AG04449 (cell line): Measurements from ENCODE around the gene DGCR2.
"Not testable (repeated sequence)": the region's sequence is repeated elsewhere in the genome, so short reads cannot be mapped to it uniquely, and the experiment has no call there.

Experiments used
- CTCF ChIA-PET: fragments of 350-600 bp; formaldehyde crosslinking; extraction: SDS; loops from one replicate; lab custom pipeline; 2021; ENCODE audit warnings: antibody characterized with exemption; lab: Yijun Ruan, JAX
- POLR2A ChIA-PET: fragments of 400-600, 350-600 bp; formaldehyde crosslinking; extraction: SDS; loops from one replicate; lab custom pipeline; 2020; ENCODE audit warnings: antibody characterized with exemption, inconsistent platforms; lab: Yijun Ruan, JAX
- DNase-seq: peaks from one replicate; pipeline ENCODE4 v3.0.0-alpha.2; 2010; ENCODE audit warnings: low read depth, low spot score
- H3K4me3 ChIP-seq: 2 replicates; pipeline ENCODE4 v1.5.1; 2011; ENCODE audit warnings: low read depth, mild to moderate bottlenecking, control low read depth, low read length
- CTCF ChIP-seq: IDR thresholded peaks from one replicate; pipeline ENCODE4 v1.5.1; 2011; ENCODE audit warnings: mild to moderate bottlenecking, moderate library complexity, low read length, control low read depth, inconsistent platforms; ENCODE audit not compliant: insufficient read depth; ENCODE audit errors: missing control alignments

The DGCR2 gene

GRCh38 chr22:19167106-19167869, 45.1 kb upstream of the DGCR2 start:
- no peak for DNase-seq
- no peak overlapping the region for H3K4me3 ChIP-seq
- TF ChIP-seq CTCF = no peak
- CTCF ChIA-PET = interaction anchor here (2.7 kb wide), 1 partner anchor 22 kb away, joined by 10 read pairs; the partner anchor contains the start of gene ESS2
- POLR2A ChIA-PET = no interaction called here

- CTCF ChIA-PET = interaction anchor here (2.7 kb wide), 1 partner anchor 21 kb away, joined by 10 read pairs; the partner anchor contains the start of gene ESS2
- POLR2A ChIA-PET = no interaction called here
- DNase-seq = no peak
- no peak for TF ChIP-seq CTCF
- H3K4me3 ChIP-seq = no peak overlapping the region
These were observed 44.2 kb upstream of the DGCR2 start for GRCh38 chr22:19166421-19166820.

DNA sequence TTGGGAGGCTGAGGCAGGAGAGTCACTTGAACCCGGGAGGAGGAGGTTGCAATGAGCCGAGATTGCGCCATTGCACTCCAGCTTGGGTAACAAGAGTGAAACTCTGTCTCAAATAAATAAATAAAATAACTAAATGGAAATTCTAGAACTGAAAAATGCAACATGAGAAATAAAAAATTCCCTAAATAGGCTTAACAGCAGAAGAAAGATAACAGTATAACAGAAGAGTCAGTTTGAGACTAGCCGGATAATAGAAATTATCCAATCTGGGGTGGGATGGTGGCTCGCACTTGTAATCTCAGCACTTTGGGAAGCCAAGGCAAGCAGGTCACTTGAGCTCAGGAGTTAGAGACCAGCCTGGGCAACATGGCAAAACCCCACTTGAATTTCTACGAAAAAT, 42.2 kb upstream of the DGCR2 start:
- ChIA-PET CTCF (no interaction called here), POLR2A (no interaction called here)
- no peak overlapping the region for H3K4me3 ChIP-seq
- DNase-seq = no peak
- no peak for TF ChIP-seq CTCF

- not testable (repeated sequence) for H3K4me3 ChIP-seq, DNase-seq
- POLR2A ChIA-PET = interaction anchor here (0.6 to 0.8 kb wide), 2 partner anchors 10 to 14 kb away, joined by 3 read pairs; partner anchors contain the start of gene ESS2
- CTCF ChIA-PET = interaction anchor here (4.7 kb wide), 1 partner anchor 14 kb away, joined by 34 read pairs; the partner anchor contains the start of gene ESS2
These were observed 36.4 kb upstream of the DGCR2 start for GRCh38 chr22:19158649-19159048.

DNA sequence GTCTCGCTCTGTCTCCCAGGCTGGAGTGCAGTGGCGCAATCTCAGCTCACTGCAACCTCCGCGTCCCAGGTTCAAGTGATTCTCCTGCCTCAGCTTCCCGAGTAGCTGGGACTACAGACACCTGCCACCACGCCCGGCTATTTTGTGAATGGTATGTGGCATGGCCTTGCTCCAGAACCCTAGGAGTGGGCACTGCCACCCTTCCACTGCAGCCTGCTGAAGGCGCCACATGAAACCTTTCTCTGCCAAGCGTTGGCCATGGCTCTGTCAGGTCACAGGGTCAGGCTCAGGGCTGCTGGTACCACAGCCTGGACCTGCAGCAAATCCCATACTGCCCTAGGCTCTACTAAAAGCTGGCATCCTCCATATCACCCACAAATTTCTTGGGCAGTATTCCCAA, 33.9 kb upstream of the DGCR2 start:
- POLR2A ChIA-PET, DNase-seq, H3K4me3 ChIP-seq: not testable (repeated sequence)
- CTCF ChIA-PET = interaction anchor here (1.2 to 4.7 kb wide), 3 partner anchors 8 to 34 kb away, joined by 4 to 34 read pairs (median 5); partner anchors contain the start of genes DGCR2 and ESS2

DNA sequence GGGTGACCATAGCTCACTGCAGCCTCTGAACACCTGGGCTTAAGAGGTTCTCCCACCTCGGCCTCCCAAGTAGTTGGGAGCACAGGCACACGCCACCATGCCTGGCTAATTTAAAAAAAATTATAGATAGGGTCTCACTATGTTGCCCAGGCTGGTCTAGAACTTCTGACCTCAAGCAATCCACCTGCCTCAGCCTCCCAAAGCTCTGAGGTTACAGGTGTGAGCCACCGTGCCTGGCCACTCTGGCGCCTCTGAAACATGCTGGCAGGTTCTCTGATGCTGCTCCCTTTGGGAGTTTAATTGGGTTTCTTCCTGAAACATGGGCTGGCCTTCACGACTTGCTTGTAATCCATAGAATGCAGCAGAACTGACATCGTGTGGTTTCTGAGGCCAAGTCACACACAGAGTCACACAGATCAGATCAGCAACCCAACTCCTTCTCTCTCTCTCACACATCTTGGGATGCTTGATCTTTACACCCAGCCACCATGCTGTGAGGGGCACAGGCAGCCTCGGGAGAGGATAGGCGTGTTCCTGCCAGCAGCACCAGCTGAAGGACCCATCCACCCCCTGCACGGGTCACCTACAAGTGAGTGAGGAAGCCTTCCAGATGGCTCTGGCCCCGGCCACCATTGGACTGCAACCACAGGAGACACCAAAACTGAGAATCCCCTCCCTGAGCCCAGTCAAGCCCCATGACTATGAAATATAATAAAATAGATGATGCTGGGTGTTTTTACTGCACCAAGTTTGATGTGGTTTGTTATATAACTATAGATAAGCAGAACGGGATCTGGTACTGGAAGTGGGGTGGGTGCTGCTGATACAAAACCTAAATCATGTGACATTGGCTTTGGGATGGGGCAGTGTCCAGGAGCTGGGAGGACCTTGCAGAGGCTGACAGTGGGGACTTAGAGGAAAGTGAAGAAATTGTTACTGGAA, 31.0 kb upstream of the DGCR2 start:
- no peak overlapping the region for H3K4me3 ChIP-seq
- POLR2A ChIA-PET = no interaction called here
- DNase-seq = no peak
- TF ChIP-seq CTCF = no peak
- CTCF ChIA-PET = interaction anchor here (1.1 kb wide), 1 partner anchor 9 kb away, joined by 5 read pairs; the partner anchor contains the start of gene ESS2
